Adrenal gland (tissue), 5 donors: ENCODE data around the gene FASTKD1.

Source experiments
- CTCF ChIP-seq, 6 experiments: fragments of 450-650 bp in 4 of 6; fragments of 200-600 bp in 2 of 6; sonication (generic) in 1 of 6; IDR thresholded peaks; 1 replicate in 5 of 6; 2 replicates in 1 of 6; pipeline versions ENCODE4 v1.5.1 to v1.8.0; 2016 to 2021; ENCODE audit warnings: antibody characterized with exemption in 6 of 6, mild to moderate bottlenecking in 2 of 6, moderate library complexity in 1 of 6
- POLR2A ChIP-seq, 2 donors: fragments of 450-650 bp; IDR thresholded peaks; one replicate each; pipeline ENCODE4 v1.6.1; 2017; ENCODE audit warnings: antibody characterized with exemption in 2 of 2, mild to moderate bottlenecking in 2 of 2, moderate library complexity in 1 of 2
- donor health status: DM: no; HTN: no; CAD: no.

DNA sequence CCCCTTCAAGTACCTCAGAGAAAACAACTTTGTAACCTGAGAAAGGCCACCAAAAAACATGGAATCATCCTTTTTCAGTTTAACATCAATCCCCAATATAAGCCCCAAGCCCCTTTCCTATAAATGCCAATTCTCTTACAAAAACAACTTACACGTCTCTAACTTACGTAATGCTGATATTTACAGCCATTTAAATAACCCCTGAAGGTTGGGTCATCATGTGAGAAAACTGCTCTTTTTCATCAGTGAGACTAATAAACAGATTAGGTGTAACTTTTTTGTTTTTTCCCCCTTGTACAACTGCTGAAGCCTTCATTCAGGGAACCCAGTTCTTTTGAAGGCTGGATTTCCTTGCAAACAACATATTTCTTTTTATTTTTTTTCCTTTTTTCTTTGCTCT lies 3.7 kb downstream of the FASTKD1 start:
- TF ChIP-seq POLR2A (IDR thresholded peaks at IDR 0.05) (no peak), CTCF (IDR thresholded peaks at IDR 0.05) (no peak)
